HT-29 (cell line): ENCODE measurements around the gene CDX2. TPM values are rescaled to one million over a fixed set of nuclear protein-coding genes. Genes with fewer than 3 reads are reported as not detected.
A peak's percentile ranks its signal among the peaks of the same experiment; 100 is the strongest.

Experiments
- DNase-seq: peaks from one replicate; pipeline ENCODE4 v3.0.0-alpha.2; 2015; ENCODE audit warnings: low spot score
- total RNA-seq: library from RNA; depleted of rRNA; stranded (reverse); fragments of >200 nt; shearing (Covaris generic); gene quantifications from 2 replicates; pipeline ENCODE4 v1.2.3, GENCODE V29; 2014

Gene CDX2
- total RNA-seq, 1 experiment from 2014 or later: 4.1 TPM

DNA sequence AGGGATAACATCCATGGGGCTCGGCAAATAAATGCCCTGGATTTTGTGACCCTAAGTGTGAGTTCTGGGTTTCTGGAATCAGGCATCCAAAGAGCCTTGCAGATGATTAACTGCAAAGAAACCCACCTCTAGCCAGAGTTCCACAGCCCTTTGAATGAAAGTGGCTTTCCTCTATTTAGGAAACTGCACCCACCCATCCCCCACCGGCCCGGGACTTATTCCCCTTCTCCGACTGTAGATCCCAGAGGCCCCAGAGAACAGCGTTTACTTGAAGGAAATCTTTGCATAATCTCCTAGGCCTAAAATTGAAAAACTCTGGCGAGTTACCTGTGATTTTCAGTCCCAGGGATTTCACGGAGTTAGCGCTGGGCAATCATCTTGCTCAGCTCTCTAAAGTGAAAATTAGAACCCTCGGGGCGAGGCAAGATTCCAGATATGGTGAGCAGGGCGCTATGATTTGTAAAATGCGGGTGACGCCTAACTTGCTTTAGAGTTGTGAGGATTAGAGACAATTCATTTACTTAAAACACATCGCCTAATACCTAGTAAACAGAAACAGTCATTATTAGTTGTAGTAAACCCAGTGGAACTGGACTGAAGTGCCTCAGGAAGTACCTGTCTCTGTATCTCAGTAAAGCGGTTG, 10.0 kb upstream of the CDX2 start:
- DNase-seq: no peak

DNA sequence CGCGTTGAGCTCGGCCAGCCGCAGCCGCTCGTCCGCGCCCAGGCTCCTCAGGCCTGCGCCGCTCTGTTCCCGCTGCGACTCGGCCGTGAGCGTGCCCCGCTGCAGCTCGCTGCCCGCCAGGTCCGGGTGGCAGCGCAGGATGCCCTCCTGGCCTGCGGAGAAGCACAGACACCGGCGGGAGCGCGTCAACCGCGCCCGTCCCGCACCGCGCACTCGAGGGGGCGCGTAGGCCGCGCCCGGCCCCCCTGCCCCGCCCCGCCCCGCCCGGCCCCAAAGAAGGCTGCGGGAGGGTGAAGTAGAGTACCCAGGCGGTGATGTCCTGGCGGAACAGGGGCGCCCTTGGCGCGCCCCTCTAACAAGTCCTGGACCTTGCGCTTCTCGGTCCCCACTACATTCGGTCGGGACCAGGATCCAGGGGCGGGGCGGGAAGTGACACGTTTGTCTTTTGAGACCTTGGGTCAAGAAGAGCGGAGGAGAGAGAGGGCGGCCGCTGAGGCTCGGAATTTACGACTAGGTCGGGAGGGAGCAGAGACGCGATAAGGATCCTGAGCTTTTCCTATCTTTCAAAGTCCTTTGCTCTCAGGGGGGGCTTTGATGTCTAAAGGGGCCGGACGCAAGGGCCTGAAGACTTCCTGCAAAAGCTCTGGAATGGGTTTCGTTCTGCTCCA, 9.3 kb upstream of the CDX2 start:
- DNase-seq: no peak

- no peak for DNase-seq
Measured at GRCh38 chr13:27977476-27978300, 8.6 kb upstream of the CDX2 start.

DNA sequence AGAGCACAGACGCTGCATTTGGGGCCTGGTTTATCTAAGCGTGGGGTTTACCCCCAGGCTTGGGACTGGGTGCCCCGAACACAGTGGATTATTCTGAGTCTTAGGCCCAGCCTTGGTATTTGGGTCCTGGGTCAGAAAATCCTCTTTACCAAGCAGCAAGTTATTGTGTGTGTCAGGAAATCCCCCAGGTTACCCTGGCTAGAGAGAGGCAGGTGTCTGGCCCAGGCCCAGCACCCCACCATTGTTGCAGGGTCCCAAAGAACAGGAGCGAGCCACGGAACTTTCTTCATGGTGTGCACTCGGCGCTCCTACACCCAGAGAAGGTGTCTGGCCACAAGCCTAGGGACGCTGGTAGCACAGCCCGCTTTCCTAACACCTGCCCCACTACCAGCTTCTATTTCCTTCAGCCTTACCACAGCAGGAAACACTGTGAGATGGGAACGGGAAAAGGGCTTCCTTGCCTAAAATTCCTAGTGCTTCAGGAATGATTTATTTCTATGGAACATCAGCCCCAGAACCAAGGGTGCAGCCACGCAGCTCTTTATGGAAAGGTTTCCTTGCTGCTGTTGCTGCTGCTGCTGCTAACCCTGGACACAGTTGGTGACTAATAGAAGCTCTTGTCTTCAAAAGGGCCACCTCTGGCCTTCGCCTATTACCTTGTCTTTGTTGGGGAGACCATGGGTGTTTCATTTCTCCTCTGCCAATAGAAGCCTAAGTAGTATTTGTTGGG, 7.4 kb upstream of the CDX2 start:
- DNase-seq: no peak

DNA sequence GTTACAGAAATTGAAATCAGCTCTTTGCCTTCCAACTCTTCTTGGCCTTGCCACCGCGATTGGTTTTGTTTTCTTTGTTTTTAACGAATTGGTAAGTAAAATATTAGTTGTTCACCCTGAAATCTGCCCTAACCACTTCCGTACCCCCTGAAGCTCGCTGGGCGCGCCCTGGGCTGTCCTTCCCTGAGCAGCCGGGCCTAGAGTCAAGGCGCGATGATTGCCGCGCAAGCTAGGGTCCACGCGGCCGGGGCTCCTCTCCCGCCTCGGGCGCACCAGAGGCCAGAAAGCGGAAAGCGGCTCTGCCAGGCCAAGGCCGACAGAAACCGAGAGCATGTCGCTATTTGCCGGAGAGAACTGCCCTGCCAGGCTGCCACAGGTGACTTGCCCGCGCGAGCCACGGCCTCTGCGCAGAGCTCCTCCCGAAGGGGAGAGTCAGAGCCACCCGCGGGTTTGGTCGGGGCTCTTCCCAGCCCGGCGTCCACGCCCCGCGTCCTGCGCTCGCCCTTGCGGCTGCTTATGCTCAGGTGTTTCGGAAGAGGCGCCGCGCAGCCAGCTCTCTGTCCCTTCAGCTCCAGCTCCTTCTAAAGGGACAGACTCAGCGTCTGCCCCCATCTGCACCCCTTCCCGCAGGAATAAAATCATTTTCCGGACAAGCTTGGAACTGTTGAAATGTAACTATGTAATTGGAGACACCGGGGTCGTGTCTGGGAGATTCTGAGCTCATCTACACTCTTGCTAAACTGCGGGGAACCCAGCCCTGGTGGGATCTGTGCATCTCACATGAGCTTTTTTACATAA, 6.6 kb upstream of the CDX2 start:
- no peak for DNase-seq

DNA sequence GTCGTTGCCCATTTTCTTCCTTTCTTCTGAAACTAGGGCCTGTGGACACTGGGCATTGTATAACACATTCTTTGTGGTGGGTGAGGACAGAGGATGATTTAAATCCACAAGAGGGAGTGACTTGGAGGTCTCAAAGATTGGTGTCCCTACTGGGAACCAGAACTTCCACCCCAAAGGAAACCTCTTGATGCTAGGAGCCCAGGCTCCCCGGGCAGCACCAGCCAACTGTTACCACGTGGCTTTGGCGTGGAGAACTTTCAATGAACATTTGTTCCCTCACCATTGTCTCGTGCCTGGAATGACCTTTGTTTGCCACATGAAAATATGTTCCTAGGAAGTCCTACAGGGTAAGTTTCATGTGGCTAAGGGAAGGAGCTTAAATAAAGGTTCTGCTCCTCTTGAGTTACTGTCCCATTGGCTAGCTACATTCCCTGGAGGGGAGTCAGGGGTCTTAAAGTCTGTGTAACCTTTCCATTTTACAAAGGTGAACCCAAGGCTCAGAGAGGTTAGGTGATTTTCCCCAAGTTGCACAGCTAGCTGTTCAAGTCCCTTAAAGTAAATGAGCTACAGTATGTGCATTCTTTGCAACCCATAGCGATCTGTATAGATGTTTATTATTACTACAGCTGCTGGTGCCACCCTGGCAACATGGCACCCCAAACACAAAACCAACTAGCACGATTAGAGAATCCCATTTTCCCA, 5.0 kb upstream of the CDX2 start:
- DNase-seq: no peak

- no peak for DNase-seq
Measured at GRCh38 chr13:27973291-27973690, 4.2 kb upstream of the CDX2 start.

DNA sequence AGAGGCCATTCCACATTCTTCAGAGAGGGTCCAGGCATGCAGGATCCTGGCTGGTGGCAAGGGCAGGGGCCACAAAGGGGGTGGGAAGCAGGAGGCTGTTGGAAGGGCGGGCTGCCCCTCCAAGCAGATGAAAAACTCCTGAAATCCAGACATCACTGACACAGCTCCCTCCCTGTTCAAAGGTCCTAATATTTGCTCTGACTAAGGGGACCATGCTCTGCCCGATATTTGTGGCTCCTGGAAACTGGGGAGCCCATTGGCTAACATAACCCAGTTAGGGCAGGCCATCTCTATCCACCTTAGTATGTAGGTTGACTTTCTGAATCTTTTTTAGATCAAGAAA, 3.3 kb upstream of the CDX2 start:
- no peak for DNase-seq

- DNase-seq: no peak
Measured at GRCh38 chr13:27971776-27972477, 2.8 kb upstream of the CDX2 start.

DNA sequence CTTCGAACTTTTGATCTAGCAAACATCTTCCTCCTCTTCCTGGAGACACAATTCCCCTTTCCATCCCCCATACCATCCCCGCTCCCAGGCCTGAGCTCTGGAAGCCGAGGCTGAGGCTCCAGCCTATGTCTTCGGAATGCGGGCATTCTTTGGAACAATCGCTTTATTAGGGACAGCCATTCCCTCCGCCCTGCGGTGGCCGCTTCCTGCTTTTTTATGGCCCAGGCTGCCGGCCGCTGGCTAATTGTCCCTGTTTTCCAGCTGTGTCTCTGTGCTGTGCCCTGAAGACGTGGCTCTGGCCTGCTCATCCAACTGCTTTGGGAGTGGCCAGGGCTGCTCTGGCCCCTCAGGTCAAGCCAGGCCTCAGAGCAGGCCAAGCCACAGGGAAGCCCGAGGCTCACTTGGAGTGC, 2.1 kb upstream of the CDX2 start:
- no peak for DNase-seq

DNA sequence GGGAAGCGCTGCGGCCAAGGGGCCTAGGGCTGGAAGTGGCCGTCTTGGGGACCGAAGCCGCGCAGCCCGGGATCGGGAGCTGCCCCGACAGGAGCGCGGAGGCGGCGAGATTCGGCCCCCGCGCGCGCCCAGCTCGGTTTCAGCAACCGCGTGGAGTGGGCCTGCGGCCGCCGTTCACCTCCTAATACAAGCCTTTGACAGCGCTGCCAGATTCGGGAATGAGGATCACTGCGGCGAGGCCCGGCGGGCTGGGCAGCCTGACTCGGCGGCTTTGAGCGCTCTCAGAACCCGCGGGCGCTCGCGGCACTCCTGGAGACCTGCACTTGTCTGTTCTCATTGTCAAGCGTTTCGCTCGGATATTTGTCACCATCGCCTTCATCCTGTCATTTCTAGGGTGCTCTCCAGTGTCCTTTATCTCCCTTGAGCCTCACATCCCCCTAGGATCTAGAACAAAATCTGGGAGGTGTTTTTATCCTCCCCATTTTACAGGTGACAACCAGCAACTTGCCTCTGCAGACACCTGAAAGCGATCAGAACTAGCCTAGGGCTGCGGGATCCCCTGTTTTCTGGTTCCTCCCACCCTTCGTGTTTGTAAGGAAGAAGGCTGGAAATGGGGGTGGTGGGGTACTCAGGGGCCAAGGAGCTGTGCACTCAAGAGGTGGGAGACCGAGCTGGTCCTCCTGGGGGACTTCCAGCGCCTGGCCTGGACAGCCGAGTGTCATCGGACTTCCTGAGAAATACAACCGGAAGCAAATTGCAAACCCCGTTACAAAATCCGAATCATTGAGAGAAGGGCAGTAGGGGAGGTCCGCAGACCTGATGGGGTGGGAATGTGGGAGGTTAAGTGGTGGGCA, 1.5 kb upstream of the CDX2 start:
- no peak for DNase-seq

DNA sequence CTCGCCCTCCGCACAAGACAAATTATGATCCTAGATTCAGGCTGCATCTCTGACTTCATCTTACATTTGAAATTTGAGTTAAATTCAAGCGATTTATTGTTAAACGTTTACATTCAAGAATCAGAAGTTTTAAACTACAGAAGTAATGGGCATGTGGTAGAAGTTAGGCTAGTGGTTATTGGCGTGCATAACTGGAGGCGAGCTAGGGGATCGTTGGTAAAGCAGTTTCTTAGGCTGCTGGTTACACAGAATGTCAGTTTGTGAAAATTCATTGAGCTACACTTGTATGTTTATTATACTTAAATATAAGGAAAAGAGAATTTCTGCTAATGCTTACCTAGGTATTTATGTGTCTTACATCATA, 733 bp upstream of the CDX2 start:
- DNase-seq: no peak

- DNase-seq: peak; percentile 40
Measured at GRCh38 chr13:27968316-27969081, 616 bp downstream of the CDX2 start.

DNA sequence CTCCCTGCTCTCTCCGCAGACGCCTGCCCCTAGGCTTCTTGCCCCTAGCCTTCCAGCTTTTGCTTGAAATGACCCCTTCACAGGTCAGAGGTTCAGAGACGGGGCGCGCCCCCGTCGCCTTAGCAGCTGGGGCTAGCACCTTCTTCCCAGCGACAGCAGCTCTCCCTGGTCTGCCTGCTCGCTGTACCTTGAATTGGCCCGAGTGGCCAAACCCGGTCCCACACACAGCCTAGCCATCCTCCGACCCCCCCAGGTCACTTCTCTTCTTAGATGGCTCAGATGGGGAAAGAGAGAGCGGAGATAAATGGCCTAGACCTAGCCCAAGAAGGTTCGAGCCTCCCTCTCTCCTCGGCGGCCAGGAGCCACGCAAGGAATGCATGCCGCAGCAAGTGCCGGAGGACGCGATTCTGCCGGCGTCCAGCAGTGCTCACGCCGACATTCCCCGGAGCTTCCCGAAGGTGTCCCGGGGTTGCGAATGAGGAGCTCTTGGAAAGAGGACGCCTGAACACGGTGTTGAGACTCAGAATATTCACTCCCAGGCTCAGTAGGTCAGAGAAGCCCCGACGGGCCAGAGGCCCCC, 1.3 kb downstream of the CDX2 start:
- peak; percentile 52 for DNase-seq

DNA sequence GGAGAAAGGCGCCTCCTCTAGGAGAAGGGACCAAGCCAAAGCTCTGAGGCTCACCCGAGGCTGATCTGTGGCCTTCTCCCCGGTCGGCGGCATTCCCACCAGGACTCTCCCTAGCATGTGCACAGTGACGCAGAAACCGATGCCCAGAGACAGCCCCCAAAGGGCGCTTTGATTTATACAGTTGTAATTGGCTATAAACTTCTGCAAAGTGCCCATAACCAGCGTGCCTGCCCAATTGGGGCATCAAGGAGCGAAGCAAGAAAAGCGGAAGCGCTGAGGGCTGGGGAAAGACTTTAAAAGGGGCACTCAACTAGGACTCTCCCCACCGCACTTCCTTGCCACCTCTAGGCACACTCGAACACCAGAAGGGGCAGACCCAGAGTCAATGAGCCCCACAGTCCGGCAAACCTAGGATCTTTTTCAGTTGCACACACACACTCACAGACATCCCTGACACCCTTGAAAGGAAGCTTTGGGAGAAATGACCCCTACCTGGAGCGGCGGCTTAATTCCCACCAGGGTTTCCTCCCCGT, 1.8 kb downstream of the CDX2 start:
- no peak for DNase-seq

DNA sequence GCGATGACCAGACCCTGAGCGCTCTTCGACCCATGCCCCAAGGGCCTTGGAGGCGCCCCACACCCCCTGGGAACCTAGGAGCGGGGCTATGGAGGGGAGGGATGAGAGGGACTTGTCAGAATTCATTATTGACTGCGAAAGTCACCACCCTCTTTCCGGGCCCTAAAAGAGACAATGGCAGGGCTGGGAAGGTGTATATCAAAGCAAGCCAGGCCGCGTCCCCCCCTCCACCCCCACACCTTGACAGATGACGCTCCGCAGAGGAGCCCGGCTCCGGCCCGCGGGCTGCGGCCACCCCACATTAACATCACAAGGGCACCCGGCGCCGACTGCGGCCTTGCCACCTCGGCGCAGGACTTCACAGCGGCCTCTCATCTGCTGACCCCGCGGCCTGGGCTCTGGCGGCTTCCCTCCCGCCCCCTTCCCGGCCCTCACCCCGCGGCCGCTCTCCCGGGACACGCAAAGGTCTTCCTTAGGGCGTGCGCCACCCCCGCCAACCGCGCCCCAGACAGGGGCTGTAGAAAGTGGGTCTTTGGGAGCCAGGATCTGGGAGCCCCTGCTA, 2.4 kb downstream of the CDX2 start:
- DNase-seq: no peak
